HG02938 (cell line): ENCODE results near the gene NUP210.
"Not testable (repeated sequence)": the region's sequence is repeated elsewhere in the genome, so short reads cannot be mapped to it uniquely, and the experiment has no call there.

Experiments
- ATAC-seq: cut with Tn5 transposase; IDR thresholded peaks from one replicate; pipeline ENCODE4 v1.9.1; 2021; ENCODE audit warnings: mild to moderate bottlenecking, moderate library complexity; ENCODE audit not compliant: unreplicated experiment

NUP210 gene

GRCh38 chr3:13430411-13430875 lies 10.3 kb upstream of the NUP210 start:
- ATAC-seq, result not testable (repeated sequence)

GRCh38 chr3:13429631-13430291 lies 9.6 kb upstream of the NUP210 start:
- no peak for ATAC-seq

GRCh38 chr3:13428678-13429077 lies 8.6 kb upstream of the NUP210 start:
- ATAC-seq, result not testable (repeated sequence)

GRCh38 chr3:13427662-13428603 lies 7.8 kb upstream of the NUP210 start:
- no peak for ATAC-seq

- no peak for ATAC-seq
These were observed 6.5 kb upstream of the NUP210 start for GRCh38 chr3:13426591-13426990.

GRCh38 chr3:13425689-13426088 lies 5.6 kb upstream of the NUP210 start:
- ATAC-seq, result no peak

GRCh38 chr3:13424865-13425617 lies 4.9 kb upstream of the NUP210 start:
- no peak for ATAC-seq

DNA sequence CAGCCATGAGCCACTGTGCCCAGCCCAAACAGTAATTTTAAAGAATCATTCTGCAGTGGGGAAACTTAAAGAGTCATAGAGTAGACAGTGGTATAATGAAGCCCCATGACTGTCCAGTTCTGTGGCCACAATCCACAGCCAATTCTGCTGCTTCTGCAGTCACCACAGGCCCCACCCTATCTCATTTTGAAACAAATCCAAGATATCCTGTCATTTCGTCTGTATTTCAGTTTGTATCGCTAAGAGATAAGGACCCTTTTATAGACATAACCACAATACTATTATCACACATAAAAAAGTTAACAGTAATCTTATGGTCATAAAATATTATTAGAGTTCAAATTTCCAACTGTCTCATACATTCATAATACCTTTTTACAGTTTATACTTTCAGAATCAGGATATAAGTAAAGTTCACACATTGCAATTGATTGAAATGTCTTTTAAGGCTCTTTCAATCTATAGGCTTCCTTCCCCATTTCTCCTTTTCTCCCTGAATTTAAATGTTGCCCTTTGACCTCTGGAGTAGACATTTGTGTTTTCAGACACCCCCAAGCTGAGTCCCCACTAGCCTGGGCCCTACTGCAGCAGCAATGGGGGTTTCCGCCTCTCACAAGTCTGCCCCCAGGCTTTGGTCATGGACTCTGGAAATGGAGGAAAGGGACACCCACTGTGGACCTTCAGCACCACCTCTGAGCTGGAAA lies 4.2 kb upstream of the NUP210 start:
- no peak for ATAC-seq

DNA sequence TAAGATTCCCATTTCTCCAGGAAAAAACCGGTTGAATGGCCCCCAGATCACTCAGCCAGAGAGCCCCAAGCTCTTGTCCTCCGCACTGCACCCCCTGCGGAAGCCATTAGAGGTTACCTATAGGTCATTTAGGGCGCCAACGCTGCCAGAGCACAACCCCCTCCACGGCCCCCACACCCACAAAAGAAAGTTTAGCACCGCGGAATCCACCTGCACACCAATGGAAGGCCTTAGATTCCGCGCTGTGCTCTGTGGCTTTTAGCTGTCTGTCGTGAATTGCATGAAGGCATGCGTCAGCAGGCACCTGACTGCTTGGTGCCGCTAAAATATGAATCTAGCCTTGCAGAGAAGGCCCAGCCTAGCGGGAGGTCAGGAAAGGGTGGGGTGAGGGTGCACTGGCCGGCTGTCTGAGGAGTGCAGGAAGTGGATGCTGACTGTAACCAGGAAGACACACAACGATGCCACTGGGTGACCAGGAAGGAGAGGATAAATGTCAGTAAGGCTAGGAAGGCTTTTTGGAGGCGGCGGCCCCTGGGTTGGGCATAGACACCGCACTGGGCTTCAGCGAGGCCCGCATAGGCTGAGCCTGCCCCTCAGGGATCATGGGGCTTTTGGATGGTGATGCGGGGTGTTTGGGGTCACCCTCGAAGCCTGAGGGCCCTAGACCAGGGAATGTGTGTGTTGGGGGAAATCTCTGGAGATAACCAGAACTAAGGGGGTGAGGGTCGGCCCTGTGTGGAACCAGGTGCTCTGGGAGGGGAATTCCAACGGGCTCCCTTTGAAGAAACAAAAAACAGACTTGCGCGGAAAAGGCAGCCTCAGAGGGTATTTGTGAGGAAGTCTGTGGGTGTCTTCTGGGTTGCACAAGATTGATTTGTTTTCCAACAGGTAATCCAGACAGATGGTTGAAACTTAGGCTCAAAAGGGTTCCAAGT lies 976 bp upstream of the NUP210 start:
- ATAC-seq, result no peak

DNA sequence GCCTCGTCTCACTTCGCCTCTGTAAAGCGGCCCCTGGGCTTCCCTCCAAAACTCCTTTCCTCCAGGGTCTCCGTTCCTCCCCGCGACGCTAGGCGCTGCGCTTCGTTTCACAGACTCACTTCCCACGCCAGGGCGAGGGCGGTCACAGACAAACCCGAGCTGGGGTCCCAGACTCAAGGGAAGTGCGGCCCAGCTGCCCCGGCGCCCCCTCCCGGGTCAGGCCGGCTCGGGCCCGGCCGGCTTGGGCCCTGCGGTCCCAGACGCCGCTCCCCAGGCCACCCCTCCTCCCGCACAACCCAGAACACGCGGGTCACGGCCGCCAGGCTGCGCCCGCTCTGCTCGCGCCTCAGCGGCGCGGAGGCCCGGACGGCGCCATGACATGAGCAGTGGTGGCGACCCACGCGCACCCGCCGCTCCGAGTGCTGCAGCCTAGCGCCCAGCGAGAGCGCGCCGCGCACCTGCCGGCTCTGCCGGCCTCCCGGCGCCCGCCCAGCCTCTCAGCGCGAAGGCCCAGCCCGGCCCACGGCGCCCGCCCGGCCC lies 547 bp downstream of the NUP210 start:
- peak; percentile 46 for ATAC-seq

- no peak for ATAC-seq
These were observed 2.8 kb downstream of the NUP210 start for GRCh38 chr3:13417166-13417947.

DNA sequence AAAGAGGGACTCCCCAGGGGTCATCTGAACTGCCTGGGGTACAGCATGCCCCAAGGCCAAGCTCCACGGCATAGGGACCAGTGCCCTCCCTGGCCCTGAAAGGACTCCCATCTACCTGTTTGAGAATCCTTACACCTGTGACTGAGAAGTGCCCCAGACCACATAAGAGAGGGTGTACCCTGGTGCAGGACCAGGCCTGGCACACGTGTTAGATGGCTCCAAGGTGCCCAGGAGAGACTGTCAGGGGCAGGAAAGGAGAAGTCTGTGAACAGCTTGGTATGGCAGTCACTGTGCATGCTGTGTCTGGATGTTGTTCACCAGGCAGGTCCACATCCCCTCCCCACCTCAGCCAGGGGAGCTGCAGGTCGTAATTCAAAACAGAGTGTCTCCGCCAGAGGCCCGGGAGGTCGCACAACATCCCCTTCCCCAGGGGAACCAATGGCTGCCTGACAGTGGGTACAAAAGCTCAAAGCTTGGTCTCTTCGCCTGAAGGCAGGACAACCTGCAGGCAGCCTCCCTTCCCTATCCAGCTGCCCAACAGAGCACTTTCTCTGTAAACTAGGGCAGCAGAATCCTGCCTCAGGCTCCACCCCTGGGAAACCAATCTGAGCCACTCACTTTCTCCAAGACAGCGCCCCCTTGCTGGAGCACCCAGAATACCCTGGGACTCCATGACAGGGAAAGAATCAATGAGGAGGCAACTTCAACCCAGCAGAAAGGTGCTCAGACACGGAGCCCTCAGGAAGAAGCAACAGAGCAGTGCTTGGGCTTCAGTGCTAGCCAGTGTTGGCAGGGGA lies 3.9 kb downstream of the NUP210 start:
- ATAC-seq, result no peak

- ATAC-seq, result no peak
These were observed 4.7 kb downstream of the NUP210 start for GRCh38 chr3:13415236-13415986.

GRCh38 chr3:13414040-13414729 lies 5.9 kb downstream of the NUP210 start:
- peak; percentile 91 for ATAC-seq

DNA sequence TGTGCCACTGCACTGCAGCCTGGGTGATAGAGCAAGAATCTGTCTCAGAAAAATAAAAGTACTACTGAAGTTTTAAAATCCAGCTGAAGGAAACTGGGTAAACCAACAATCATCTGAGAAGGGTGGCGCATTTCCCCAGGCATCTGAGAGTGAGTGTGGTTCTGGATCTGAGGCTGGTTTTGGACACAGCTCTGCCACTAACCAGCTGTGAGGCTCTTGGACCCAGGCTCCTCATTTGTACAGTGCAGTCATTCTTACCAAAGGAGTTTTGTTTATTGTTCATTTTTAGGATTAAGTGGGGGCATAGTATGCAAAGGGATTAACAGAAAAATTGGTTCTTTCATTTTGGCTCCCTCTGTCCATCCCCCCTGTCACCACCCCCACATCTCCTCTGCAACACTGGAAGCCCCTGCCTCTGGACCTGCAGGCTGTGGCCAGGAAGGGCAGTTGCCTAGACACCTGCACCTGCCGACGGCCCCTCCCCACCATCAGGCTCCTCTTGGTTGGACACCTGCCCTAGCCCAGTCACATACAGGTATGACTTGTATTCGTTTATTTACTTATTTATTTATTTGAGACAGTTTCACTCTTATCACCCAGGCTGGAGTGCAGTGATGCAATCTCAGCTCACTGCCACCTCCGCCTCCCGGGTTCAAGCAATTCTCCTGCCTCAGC lies 8.8 kb downstream of the NUP210 start:
- no peak for ATAC-seq

DNA sequence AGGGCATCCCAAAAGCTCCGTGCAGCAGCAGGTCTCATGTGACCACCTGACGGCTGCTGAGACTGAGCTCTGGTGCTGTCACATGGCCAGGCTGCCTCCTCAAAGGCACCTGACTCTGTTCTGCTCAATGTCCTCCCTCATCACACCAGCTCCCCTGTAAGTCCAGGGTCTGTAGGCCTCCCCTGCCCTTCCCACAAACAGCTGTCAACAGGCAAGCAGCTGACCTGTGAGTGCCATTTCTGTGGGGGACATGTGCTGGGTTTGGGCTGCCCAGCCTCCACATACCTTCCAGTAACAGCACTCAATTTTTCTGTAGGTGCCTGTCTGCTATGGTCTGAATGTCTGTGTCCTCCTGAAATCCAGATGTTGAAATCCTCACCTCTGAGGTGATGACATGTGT lies 11.2 kb downstream of the NUP210 start:
- no peak for ATAC-seq
